Measurements from ENCODE around the gene CAPN13.

CAPN13 gene

GRCh38 chr2:30747206-30747605, 60.0 kb downstream of the CAPN13 start:
- WGBS (ENCODE audit: insufficient coverage, insufficient read length): no CpG with 5 or more reads among the region's 3 CpGs
- DNase-seq (ENCODE audit: low read depth, low spot score): no peak

GRCh38 chr2:30744823-30745222, 62.4 kb downstream of the CAPN13 start:
- Histone ChIP-seq H3K27ac (ENCODE audit: low read length) (no peak overlapping the region), H3K9me3 (ENCODE audit: control insufficient read depth, insufficient read depth, low read length) (no peaks in the 10 kb centered on the region), H3K4me1 (ENCODE audit: control insufficient read depth, insufficient read depth, low read length) (no peaks in the 10 kb centered on the region), H3K36me3 (ENCODE audit: control insufficient read depth, insufficient read depth, low read length) (no peaks in the 10 kb centered on the region), H3K27me3 (ENCODE audit: control insufficient read depth, insufficient read depth, low read length) (no peaks in the 10 kb centered on the region), H3K4me3 (ENCODE audit: low read length) (no peak overlapping the region)
- WGBS (ENCODE audit: insufficient coverage, insufficient read length): no CpG with 5 or more reads among the region's 2 CpGs
- DNase-seq (ENCODE audit: low read depth, low spot score): no peak

More at GRCh38 chr2:30747206-30747605, 60.0 kb downstream of the CAPN13 start:
- no peak overlapping the region for H3K27ac ChIP-seq (ENCODE audit: low read length)
- H3K36me3 ChIP-seq (ENCODE audit: control insufficient read depth, insufficient read depth, low read length): no peaks in the 10 kb centered on the region
- no peaks in the 10 kb centered on the region for H3K27me3 ChIP-seq (ENCODE audit: control insufficient read depth, insufficient read depth, low read length)
- no peak overlapping the region for H3K4me3 ChIP-seq (ENCODE audit: low read length)
- no peaks in the 10 kb centered on the region for H3K9me3 ChIP-seq (ENCODE audit: control insufficient read depth, insufficient read depth, low read length)
- no peaks in the 10 kb centered on the region for H3K4me1 ChIP-seq (ENCODE audit: control insufficient read depth, insufficient read depth, low read length)

GRCh38 chr2:30741576-30741975, 65.7 kb downstream of the CAPN13 start:
- no CpG with 5 or more reads among the region's 7 CpGs for WGBS (ENCODE audit: insufficient coverage, insufficient read length)
- no peaks in the 10 kb centered on the region for H3K27me3 ChIP-seq (ENCODE audit: control insufficient read depth, insufficient read depth, low read length)

GRCh38 chr2:30738141-30738911, 68.9 kb downstream of the CAPN13 start:
- Histone ChIP-seq H3K27ac (ENCODE audit: low read length) (no peak overlapping the region), H3K27me3 (ENCODE audit: control insufficient read depth, insufficient read depth, low read length) (no peaks in the 10 kb centered on the region), H3K36me3 (ENCODE audit: control insufficient read depth, insufficient read depth, low read length) (no peaks in the 10 kb centered on the region), H3K4me1 (ENCODE audit: control insufficient read depth, insufficient read depth, low read length) (no peaks in the 10 kb centered on the region), H3K9me3 (ENCODE audit: control insufficient read depth, insufficient read depth, low read length) (no peaks in the 10 kb centered on the region), H3K4me3 (ENCODE audit: low read length) (no peak overlapping the region)
- DNase-seq (ENCODE audit: low read depth, low spot score): no peak
- WGBS (ENCODE audit: insufficient coverage, insufficient read length): no CpG with 5 or more reads among the region's 7 CpGs

More at GRCh38 chr2:30741576-30741975, 65.7 kb downstream of the CAPN13 start:
- H3K4me3 ChIP-seq (ENCODE audit: low read length): no peak overlapping the region
- no peaks in the 10 kb centered on the region for H3K4me1 ChIP-seq (ENCODE audit: control insufficient read depth, insufficient read depth, low read length)
- no peaks in the 10 kb centered on the region for H3K9me3 ChIP-seq (ENCODE audit: control insufficient read depth, insufficient read depth, low read length)
- no peaks in the 10 kb centered on the region for H3K36me3 ChIP-seq (ENCODE audit: control insufficient read depth, insufficient read depth, low read length)
- no peak overlapping the region for H3K27ac ChIP-seq (ENCODE audit: low read length)
- no peak for DNase-seq (ENCODE audit: low read depth, low spot score)

- Histone ChIP-seq H3K4me3 (ENCODE audit: low read length) (no peak overlapping the region), H3K27me3 (ENCODE audit: control insufficient read depth, insufficient read depth, low read length) (no peaks in the 10 kb centered on the region), H3K9me3 (ENCODE audit: control insufficient read depth, insufficient read depth, low read length) (no peaks in the 10 kb centered on the region), H3K4me1 (ENCODE audit: control insufficient read depth, insufficient read depth, low read length) (no peaks in the 10 kb centered on the region), H3K36me3 (ENCODE audit: control insufficient read depth, insufficient read depth, low read length) (no peaks in the 10 kb centered on the region), H3K27ac (ENCODE audit: low read length) (no peak overlapping the region)
- WGBS (ENCODE audit: insufficient coverage, insufficient read length): no CpG with 5 or more reads among the region's 8 CpGs
- DNase-seq (ENCODE audit: low read depth, low spot score): no peak
Measured at GRCh38 chr2:30737326-30737610, 70.0 kb downstream of the CAPN13 start.

- H3K4me1 ChIP-seq (ENCODE audit: control insufficient read depth, insufficient read depth, low read length): no peaks in the 10 kb centered on the region
- H3K27ac ChIP-seq (ENCODE audit: low read length): no peak overlapping the region
- no peak overlapping the region for H3K4me3 ChIP-seq (ENCODE audit: low read length)
- no peaks in the 10 kb centered on the region for H3K36me3 ChIP-seq (ENCODE audit: control insufficient read depth, insufficient read depth, low read length)
- no peaks in the 10 kb centered on the region for H3K27me3 ChIP-seq (ENCODE audit: control insufficient read depth, insufficient read depth, low read length)
- no peaks in the 10 kb centered on the region for H3K9me3 ChIP-seq (ENCODE audit: control insufficient read depth, insufficient read depth, low read length)
- no peak for DNase-seq (ENCODE audit: low read depth, low spot score)
- WGBS (ENCODE audit: insufficient coverage, insufficient read length): no CpG with 5 or more reads among the region's 18 CpGs
Measured at GRCh38 chr2:30736461-30737325, 70.6 kb downstream of the CAPN13 start.

- no peaks in the 10 kb centered on the region for H3K9me3 ChIP-seq (ENCODE audit: control insufficient read depth, insufficient read depth, low read length)
- no peaks in the 10 kb centered on the region for H3K4me1 ChIP-seq (ENCODE audit: control insufficient read depth, insufficient read depth, low read length)
- no peak overlapping the region for H3K4me3 ChIP-seq (ENCODE audit: low read length)
- no peak for DNase-seq (ENCODE audit: low read depth, low spot score)
- no peak overlapping the region for H3K27ac ChIP-seq (ENCODE audit: low read length)
- whole genome bisulfite sequencing (ENCODE audit: insufficient coverage, insufficient read length): no CpG with 5 or more reads among the region's 15 CpGs
- no peaks in the 10 kb centered on the region for H3K27me3 ChIP-seq (ENCODE audit: control insufficient read depth, insufficient read depth, low read length)
- H3K36me3 ChIP-seq (ENCODE audit: control insufficient read depth, insufficient read depth, low read length): no peaks in the 10 kb centered on the region
Measured at GRCh38 chr2:30733876-30734520, 73.2 kb downstream of the CAPN13 start.

- no peaks in the 10 kb centered on the region for H3K36me3 ChIP-seq (ENCODE audit: control insufficient read depth, insufficient read depth, low read length)
- no CpG with 5 or more reads among the region's 4 CpGs for WGBS (ENCODE audit: insufficient coverage, insufficient read length)
- H3K4me1 ChIP-seq (ENCODE audit: control insufficient read depth, insufficient read depth, low read length): no peaks in the 10 kb centered on the region
- H3K27me3 ChIP-seq (ENCODE audit: control insufficient read depth, insufficient read depth, low read length): no peaks in the 10 kb centered on the region
- DNase-seq (ENCODE audit: low read depth, low spot score): no peak
- no peak overlapping the region for H3K4me3 ChIP-seq (ENCODE audit: low read length)
- H3K27ac ChIP-seq (ENCODE audit: low read length): no peak overlapping the region
- no peaks in the 10 kb centered on the region for H3K9me3 ChIP-seq (ENCODE audit: control insufficient read depth, insufficient read depth, low read length)
Measured at GRCh38 chr2:30732876-30733275, 74.4 kb downstream of the CAPN13 start.

GRCh38 chr2:30732376-30732775, 74.9 kb downstream of the CAPN13 start:
- no peaks in the 10 kb centered on the region for H3K4me1 ChIP-seq (ENCODE audit: control insufficient read depth, insufficient read depth, low read length)
- no CpG with 5 or more reads among the region's 10 CpGs for WGBS (ENCODE audit: insufficient coverage, insufficient read length)
- no peak overlapping the region for H3K27ac ChIP-seq (ENCODE audit: low read length)
- H3K4me3 ChIP-seq (ENCODE audit: low read length): no peak overlapping the region
- DNase-seq (ENCODE audit: low read depth, low spot score): no peak
- no peaks in the 10 kb centered on the region for H3K9me3 ChIP-seq (ENCODE audit: control insufficient read depth, insufficient read depth, low read length)
- no peaks in the 10 kb centered on the region for H3K27me3 ChIP-seq (ENCODE audit: control insufficient read depth, insufficient read depth, low read length)
- no peaks in the 10 kb centered on the region for H3K36me3 ChIP-seq (ENCODE audit: control insufficient read depth, insufficient read depth, low read length)

GRCh38 chr2:30731706-30732105, 75.5 kb downstream of the CAPN13 start:
- WGBS (ENCODE audit: insufficient coverage, insufficient read length): no CpG with 5 or more reads among the region's 6 CpGs
- no peak for DNase-seq (ENCODE audit: low read depth, low spot score)

More at GRCh38 chr2:30731706-30732105, 75.5 kb downstream of the CAPN13 start:
- Histone ChIP-seq H3K9me3 (ENCODE audit: control insufficient read depth, insufficient read depth, low read length) (no peaks in the 10 kb centered on the region), H3K4me3 (ENCODE audit: low read length) (no peak overlapping the region), H3K4me1 (ENCODE audit: control insufficient read depth, insufficient read depth, low read length) (no peaks in the 10 kb centered on the region), H3K27me3 (ENCODE audit: control insufficient read depth, insufficient read depth, low read length) (no peaks in the 10 kb centered on the region), H3K36me3 (ENCODE audit: control insufficient read depth, insufficient read depth, low read length) (no peaks in the 10 kb centered on the region), H3K27ac (ENCODE audit: low read length) (no peak overlapping the region)
